Left lobe of liver (tissue), 2 donors: Measurements from ENCODE around the gene SLC19A3. TPM values are rescaled to one million over a fixed set of nuclear protein-coding genes. Genes with fewer than 3 reads are reported as not detected.
"Not testable (repeated sequence)": the region's sequence is repeated elsewhere in the genome, so short reads cannot be mapped to it uniquely, and the experiment has no call there.

ENCODE experiments used
- ATAC-seq: fragments of 200-7000 bp; cut with Tn5 transposase; one replicate; pipeline ENCODE4 v1.9.1; 2020; ENCODE audit warnings: mild to moderate bottlenecking, moderate library complexity
- DNase-seq: peaks from one replicate; pipeline ENCODE4 v3.0.0-alpha.2; 2020; ENCODE audit warnings: low spot score
- total RNA-seq: library from RNA; stranded (reverse); gene quantifications from one replicate; pipeline ENCODE4 v1.2.1, GENCODE V29; 2021
- donor health status: DM: no; HTN: no; CAD: no; lungs with moderate emphysema.
- donor health status: DM: no; HTN: yes; CAD: no.

SLC19A3 gene
- 14.6 TPM for total RNA-seq

- DNase-seq (peak; percentile 98), ATAC-seq (peak; percentile 96)
These were observed at the start of gene SLC19A3 for GRCh38 chr2:227717687-227718567. Gene SLC19A3, minus strand, starts transcription at chr2:227718028. Its CDS starts 15,710 bp downstream, at chr2:227702318.

GRCh38 chr2:227766373-227766883, 48.6 kb upstream of the SLC19A3 start:
- ATAC-seq (peak; percentile 100), DNase-seq (peak; percentile 83)

GRCh38 chr2:227765788-227766372, 48.1 kb upstream of the SLC19A3 start:
- no peak for DNase-seq
- no peak for ATAC-seq

- DNase-seq (no peak), ATAC-seq (peak; percentile 36)
These were observed 44.1 kb upstream of the SLC19A3 start for GRCh38 chr2:227761740-227762476.

- DNase-seq (no peak), ATAC-seq (no peak)
These were observed 41.7 kb upstream of the SLC19A3 start for GRCh38 chr2:227759411-227760118.

- not testable (repeated sequence) for ATAC-seq, DNase-seq
These were observed 38.4 kb upstream of the SLC19A3 start for GRCh38 chr2:227756261-227756660.

- DNase-seq: no peak
These were observed 30.3 kb upstream of the SLC19A3 start for GRCh38 chr2:227748079-227748478.

GRCh38 chr2:227745594-227745993, 27.8 kb upstream of the SLC19A3 start, which contains the start of gene SCYGR8:
Gene SCYGR8, plus strand, starts transcription at chr2:227745894. Its CDS starts 0 bp downstream, at chr2:227745894.
- ATAC-seq: no peak
- DNase-seq: no peak

More at GRCh38 chr2:227748079-227748478, 30.3 kb upstream of the SLC19A3 start:
- ATAC-seq: no peak

GRCh38 chr2:227740705-227741104, 22.9 kb upstream of the SLC19A3 start:
- not testable (repeated sequence) for DNase-seq, ATAC-seq

GRCh38 chr2:227739351-227739750, 21.5 kb upstream of the SLC19A3 start:
- ATAC-seq: no peak
- no peak for DNase-seq

GRCh38 chr2:227728035-227728434, 10.2 kb upstream of the SLC19A3 start, which contains the start of gene SCYGR7:
Gene SCYGR7, plus strand, starts transcription at chr2:227728335. Its CDS starts 0 bp downstream, at chr2:227728335.
- no peak for DNase-seq
- no peak for ATAC-seq

- DNase-seq: no peak
- ATAC-seq: no peak
These were observed 6.7 kb upstream of the SLC19A3 start, which contains the start of gene SCYGR6 for GRCh38 chr2:227724394-227725039. Gene SCYGR6, minus strand, starts transcription at chr2:227724757. Its CDS starts 0 bp downstream, at chr2:227724757.

- DNase-seq, ATAC-seq: not testable (repeated sequence)
These were observed 5.0 kb upstream of the SLC19A3 start for GRCh38 chr2:227722821-227723220.

- ATAC-seq (no peak), DNase-seq (no peak)
These were observed 2.9 kb upstream of the SLC19A3 start for GRCh38 chr2:227720680-227721079.

- ATAC-seq (no peak), DNase-seq (no peak)
These were observed 1.8 kb upstream of the SLC19A3 start for GRCh38 chr2:227719641-227720040.

- ATAC-seq: no peak
- no peak for DNase-seq
These were observed 1.3 kb downstream of the SLC19A3 start for GRCh38 chr2:227716501-227716900.

GRCh38 chr2:227713291-227713690, 4.5 kb downstream of the SLC19A3 start:
- no peak for ATAC-seq
- no peak for DNase-seq

GRCh38 chr2:227710986-227711385, 6.8 kb downstream of the SLC19A3 start:
- DNase-seq (no peak), ATAC-seq (no peak)

GRCh38 chr2:227707390-227707789, 10.4 kb downstream of the SLC19A3 start:
- DNase-seq (no peak), ATAC-seq (no peak)

- DNase-seq: peak; percentile 91
- ATAC-seq: peak; percentile 93
These were observed 11.0 kb downstream of the SLC19A3 start for GRCh38 chr2:227706859-227707258.
